ENCODE results near the gene PLCL1.
A peak's percentile ranks its signal among the peaks of the same experiment; 100 is the strongest.

The PLCL1 gene

DNA sequence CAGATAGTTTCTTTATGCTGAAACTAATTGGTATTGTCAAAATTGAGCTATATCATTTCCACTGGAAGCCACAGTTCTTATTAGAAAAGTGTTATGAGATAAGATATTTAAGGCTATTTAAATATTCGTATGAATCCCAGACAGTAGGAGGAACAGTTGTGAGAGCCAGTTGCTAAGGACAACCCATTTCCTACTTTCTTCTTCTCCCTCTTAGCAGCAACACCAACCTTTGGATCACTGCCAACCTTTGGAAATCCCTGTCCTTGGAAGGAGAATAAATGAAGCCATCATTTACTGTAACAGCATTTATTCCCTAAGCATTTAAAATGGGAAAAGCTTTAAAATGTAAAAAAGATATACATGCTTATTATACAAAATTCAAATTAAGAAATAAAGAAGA lies 85.8 kb downstream of the PLCL1 start:
- DNase-seq: no peak

DNA sequence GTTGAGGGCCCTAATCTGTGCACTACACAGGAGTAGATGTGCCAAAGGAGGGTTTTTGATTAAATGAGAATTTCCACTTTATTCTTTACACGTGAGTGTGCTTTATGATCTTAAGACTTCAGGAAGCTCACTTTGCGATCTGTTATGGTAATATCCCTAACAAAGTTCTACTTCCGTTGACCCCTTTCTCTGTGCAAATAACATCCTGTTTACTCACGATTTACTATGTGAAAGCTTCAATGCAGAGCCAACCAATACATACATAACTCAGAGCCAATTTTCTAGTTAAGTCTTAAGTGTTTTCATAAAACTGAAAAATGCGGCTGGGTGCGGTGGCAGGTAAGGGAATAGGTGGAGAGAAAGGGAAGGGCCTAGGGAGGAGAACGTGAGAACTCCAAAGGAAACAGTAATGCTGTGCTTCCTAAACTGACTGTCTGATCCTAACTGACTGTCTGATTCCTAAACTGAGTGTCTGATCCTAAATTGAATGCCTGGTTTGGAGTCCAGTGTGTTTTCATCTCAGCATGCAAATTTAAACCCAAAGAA lies 87.6 kb downstream of the PLCL1 start:
- DNase-seq: no peak

DNA sequence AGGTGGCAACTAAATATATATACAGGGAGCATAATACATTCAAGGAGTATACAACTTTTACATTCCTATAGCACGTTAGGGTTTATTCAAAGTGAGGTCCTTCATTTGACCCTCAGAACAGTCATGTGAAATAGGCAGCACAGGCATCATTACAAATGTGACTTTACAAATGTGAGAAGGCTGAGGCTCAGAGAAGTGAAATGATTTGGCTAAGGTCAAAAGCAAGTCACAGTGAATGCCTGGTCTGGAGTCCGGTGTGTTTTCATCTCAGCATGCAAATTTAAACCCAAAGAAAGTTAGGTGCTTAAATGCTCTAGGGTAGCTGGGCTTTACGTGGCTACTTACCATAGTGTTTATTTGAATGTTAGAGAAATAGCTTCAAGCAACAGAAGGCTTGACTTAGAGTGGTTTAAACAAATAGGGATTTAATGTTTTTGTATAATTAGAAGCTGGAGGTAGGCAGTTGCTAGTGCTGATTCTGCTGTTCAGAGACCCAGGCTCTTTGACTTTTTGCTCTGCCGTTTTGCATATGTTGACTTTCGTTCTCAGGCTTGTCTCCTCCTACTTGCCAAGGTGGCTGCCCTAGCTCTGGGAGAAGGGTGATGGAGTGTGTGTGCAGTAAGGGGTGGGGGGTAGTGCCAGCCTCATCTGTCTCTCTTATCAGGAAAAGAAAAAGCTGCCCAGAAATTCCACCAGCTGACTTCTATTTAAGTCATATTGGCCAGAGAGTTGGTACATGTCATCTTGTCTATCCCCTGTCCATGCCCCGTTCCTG lies 89.2 kb downstream of the PLCL1 start:
- no peak for DNase-seq

DNA sequence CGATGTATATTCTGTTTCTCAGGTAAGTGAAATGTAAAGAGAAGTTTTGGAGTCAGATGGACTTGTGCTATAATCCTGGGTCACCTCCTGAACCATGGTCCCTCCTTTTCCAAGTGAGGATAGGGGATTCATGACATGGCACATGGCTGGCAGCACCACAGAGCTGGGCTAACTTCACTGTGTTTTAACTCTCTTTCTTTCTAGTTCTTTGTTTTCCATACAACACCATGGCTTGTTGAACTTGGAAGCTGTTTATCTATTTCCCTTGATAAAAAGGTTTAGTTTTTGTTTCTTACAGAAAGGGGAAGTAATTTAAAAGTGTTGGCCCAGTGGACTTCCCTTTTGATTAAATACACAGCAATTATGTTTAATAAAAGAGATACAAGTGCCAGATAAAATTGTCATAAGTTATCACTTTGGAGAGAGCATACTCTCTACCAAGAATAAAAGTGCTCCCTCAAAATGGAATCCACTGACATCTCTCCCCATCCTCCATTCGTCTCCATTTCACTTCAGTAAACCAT lies 90.4 kb downstream of the PLCL1 start:
- DNase-seq: no peak

DNA sequence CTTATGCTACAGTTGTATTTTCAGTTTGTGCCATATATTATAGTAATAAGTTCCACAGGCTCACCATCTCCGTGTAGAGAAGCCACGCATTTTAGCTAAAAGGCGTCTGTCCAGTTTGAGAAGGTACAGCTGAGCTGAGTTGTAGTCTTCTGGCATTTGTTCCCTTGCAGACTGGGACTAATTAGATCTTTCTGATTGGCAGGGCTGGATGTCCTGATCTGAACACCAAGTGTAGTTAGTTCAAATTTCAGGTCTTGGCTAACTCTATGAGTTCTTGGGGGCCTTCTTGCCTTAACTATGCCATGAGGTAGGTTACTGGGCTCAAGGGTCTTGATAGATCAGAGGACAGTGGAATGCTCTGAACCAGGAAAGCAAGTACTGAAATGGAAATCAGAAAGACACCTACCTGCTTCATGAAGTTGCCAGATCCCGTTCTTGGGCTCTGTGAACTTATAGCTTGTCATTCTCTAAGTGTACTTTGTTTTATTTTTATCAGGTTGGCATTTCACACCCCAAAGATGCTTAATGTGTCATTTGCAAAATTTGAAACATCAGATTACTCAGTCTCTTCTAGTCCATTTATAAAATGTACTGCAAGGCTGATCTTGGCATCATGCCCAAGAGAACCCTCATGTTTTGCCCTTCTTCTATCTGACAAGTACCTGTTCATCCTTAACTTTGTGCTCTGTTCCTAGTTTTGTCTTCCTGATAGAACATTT lies 93.7 kb downstream of the PLCL1 start:
- no peak for DNase-seq

DNA sequence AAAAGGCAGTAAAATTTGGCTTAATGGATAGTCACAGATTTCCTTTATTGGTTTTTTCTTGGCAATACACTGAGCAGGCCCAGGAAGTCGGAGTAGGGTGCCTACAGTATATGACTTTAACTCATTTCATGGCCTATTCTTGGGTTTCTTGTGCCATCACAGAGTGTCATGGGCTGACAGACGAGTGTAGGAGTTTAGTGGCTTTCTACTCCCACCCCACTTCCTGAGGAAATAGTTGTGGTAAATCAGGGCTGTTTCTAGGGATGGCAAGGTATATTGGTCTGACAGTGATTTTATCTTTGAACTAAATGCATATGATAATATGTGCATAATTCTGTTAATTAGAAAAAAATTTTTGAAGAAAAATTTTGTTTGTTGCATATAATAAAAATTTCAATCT lies 100.1 kb downstream of the PLCL1 start:
- peak; percentile 13 for DNase-seq

DNA sequence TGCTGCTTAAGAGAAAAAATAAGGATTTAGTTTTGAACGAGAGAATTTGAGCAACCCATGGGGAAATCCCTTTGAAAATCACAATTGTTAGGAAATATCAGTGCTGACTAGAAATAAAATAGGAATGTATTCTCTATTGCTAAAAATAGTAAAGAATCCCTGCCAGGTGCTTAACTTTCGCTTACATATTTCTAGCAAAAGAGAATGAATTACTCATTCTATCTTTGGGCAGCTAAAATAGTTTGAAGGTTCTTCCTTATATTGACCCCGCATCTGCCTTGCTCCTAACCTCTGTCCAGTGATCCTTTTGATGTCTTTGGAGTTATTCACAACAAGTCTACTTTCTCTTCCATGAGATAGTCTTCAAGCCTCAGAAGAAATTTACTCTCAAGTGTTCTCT lies 103.8 kb downstream of the PLCL1 start:
- no peak for DNase-seq

DNA sequence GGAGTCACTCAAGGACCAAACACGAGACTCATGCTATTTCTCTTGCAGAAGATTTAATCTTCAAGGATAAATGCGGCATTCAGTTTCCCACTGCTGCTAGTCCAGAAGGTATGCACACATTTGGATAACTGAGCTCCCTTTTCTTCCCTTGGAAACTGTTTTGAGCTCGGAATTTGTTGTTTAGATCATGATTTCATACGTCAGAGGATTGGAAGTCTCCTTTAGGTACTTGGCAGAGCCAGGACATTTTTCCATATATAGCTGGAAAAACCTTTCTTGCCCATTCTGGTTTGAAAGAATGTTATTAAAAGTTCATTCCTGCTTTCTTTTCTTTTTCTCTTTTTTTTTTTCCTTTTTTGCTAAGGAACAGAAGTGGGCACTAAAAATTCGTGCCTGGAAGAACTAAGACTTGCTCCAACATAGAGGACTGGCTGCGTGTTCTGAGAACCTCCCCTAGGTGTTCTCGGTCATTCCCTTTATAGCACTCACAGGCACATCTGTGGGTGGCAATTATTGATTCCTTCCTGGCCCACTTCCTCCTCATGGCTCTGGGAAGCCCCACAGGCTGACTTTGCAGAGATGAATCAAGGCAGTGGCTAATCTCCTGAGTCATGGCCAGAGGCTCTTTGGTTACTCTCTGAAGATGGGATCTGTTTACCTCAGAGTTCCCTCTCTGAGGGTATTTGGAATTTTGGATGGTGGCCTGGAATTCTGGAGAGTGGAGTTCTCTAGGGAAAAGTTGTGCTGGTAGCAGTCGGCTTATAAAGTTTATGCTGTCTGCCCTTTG lies 104.8 kb downstream of the PLCL1 start:
- DNase-seq: no peak

DNA sequence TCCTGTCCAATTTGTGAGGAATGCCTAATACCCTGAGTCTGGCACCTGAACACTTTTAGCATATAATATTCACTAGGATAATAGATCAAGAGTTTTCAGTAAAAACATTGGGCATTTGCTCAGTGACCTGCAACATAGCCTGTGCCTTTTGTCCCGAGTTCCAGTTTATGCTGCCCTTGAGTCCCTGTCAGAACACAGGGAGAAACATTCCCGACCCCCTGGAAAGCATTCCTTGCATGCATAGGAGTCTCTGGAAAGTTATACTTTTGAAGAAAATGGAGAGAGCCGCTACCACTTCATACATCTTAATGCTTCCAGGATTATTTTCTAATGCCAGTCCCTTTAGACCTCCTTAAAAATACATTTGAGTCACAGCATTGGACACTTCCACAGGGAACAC lies 107.3 kb downstream of the PLCL1 start:
- DNase-seq: no peak

DNA sequence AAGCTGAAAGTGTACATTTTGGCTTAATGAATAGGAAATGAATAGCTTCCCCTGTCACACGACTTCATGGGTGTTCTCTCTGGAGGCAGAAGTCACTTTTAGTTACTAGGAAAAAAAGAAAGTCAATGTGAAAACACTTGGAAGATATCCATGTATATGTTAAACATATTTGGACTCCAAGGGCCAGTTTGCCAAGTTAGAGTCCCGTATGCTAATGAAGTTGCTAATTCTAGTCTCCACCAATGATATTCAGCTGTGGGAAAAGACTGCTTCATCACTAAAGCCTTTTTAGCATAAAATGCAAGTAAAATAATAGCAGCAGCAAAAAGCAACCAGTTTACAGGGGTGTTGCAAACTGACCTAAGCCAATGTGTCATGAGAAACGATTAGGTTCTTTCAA lies 108.7 kb downstream of the PLCL1 start:
- DNase-seq: no peak

DNA sequence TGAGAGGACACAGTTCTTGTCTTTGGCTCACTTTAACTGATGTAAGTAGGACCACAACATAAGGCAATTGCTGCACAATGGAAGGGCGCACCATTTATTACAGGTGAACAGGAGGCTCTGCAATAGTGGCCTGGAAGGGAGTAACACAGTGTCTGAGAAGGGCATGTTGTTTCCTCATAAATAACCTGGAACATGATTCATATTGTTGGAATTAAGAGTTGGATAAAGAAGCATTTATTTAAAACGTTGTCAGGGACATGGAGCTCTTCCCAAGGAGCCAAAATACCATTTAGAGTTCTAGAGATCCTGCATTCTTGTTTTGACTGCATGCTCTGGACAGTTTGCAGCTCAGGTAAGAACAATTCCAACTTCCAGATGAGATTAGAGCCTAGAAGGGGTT lies 110.4 kb downstream of the PLCL1 start:
- DNase-seq: no peak

DNA sequence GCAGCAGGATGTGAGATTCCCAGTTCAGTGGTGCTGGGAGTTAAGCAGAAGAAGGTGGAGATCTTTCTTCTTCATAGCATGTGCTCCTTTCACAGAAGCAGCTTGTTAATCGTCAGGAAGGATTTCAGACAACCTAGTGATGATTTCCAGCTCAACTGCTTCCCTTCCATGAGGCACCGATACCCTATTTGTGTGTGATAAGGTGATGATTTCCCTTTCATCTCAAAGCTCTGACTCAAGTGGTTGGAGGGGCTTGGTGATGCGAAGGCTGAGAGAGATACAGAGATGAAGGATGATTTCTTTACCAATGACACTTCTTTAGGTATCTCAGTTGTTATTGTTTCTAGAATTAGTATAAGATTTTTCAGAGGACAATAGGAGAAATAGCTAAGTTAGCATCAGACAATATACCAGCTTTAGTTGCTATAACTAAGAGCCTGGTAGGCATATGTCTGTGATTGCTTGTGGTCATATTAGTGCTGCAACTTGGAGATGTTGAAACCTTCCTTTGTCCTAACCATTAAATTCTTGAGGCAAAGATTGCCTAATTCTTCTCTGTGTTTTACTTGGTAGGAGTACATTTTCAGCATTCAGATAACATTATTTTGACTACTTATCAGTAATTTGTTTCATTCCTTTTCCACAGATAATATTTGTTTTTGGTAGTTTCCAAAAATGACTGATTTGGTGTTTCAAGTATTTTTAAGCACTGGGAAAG lies 111.3 kb downstream of the PLCL1 start:
- DNase-seq: no peak

DNA sequence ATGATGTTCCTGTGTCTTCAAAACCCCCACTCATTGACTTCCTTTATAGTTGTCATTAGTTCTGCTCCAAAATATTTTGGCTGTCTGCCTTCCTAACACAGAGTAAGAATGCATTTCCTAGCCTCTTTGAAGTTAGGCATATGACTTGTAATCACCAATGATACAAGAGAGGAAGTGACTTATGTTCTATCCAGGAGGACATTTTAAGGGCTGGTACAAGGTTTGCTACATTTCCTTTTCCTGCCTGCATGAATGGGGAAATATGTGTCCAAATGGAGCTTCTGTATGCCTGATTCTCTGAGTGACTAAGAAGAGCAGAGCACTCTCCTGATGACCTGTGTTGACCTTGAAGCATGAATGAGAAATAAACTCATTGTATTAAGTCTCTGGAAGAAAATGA lies 115.1 kb downstream of the PLCL1 start:
- DNase-seq: no peak

DNA sequence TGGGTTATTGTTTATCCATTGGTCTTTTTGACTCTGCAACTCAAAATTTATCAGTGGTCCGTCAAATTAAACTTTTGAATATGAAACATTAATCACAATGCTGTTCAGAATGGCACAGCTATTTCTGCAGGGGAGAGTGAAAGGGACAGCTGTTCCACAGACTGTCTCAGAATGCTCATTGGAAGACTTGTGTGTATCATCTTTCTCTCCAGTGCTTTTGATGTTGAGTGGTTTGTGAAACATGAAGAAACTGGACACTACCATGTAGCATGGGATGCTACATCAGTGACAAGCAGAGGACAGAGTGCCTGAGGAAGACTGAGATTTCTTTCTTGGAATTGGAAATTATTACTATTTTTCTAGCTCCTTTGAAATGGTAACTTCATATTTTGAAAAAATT lies 115.7 kb downstream of the PLCL1 start:
- DNase-seq: no peak

DNA sequence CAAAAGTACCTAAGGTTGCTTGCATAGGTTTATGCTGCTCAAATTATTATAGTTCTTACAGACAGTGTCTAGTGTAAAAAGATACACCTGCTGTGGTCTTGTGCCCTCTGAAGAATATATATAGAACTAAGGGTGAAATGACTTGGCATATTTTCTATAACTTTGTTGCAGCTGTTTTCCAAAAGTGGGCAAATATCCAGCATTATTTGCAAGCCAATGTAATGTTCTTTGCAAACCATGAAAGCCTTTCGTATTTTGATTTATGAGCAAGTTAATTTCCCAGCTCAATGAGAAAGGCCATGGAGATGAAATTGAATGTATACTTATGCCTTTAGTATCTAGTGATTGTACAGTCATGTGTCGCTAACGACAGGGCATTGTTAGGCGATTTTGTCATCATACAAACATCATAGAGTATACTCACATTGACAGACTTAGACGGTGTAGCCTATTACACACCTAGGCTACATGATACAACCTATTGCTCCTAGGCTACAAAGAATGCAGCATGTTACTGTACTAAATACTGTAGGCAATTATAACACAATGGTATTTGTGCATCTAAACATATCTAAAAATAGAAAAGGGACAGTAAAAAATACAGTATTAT lies 116.3 kb downstream of the PLCL1 start:
- DNase-seq: no peak

DNA sequence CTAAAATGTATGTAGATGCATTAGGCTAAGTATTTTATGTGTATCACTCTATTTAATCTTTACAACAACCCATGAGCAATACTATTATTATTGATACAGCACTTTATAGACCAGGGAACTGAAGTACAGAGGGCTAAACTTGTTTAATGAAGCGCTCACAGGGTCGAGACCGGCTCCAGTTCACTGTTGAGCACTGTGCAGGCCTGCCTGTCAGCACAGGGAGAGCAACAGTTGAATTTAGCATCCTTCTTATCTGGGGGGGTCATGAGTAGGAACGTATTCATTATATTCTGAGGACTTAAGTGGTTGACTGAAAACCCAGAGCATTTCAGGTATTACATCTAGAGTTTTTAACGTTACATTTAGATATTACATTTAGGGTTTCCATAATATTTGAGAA lies 120.1 kb downstream of the PLCL1 start:
- DNase-seq: no peak

DNA sequence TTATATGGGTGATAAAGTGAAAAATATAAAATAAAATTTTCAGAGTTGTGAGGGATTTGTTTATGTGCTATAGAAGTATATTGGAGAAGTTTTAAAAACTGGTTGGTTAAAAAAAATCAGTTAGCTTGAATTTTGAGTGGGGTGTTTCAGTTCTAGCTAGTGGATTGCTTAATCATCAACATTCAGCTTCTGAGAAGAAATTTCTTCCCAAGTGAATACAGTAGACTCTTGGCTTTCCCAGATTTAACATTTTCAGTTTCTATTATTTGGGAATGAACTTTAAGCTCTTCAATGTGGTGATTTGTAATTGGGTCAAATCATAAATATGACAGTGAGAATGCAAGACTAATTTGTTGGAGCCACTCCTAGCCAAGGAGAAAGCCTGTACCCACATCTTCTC lies 120.8 kb downstream of the PLCL1 start:
- no peak for DNase-seq

DNA sequence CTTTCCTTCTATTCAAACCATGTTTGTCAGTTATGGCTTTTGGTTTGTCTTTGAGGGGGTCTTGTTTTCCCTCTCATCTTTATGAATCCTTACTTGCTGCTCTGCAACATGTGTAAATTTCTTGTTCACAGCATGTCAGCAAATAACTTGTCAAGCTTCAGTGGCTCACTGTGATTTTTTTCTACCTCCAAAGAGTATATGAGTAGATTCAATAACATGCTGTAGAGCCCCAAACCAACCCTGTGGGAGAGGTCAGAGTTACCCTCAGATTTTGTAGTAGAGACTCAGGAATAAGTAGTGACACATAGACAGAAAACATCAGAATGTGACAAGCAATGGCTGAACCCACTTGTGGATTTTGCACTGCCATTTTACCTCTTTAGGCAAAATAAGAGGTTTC lies 121.6 kb downstream of the PLCL1 start:
- no peak for DNase-seq

DNA sequence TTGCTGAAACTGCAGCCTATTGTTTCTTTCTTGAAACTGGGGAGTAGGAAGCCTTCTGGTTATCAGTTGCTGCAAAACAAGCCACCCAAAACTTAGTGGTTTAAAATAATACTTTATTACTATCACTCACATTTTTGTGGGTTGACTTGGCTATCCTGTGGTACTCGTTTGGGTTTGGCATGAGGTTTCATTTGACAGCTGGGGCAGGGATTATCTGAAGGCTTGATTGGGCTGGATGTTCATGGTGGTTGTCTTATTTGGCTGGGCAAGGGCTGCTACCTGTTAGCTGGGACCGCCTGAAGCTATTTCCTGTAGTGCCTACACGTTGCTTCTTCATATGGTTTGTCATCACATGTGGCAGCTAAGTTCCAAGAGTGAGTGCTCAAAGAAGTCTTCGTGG lies 122.3 kb downstream of the PLCL1 start:
- DNase-seq: no peak

DNA sequence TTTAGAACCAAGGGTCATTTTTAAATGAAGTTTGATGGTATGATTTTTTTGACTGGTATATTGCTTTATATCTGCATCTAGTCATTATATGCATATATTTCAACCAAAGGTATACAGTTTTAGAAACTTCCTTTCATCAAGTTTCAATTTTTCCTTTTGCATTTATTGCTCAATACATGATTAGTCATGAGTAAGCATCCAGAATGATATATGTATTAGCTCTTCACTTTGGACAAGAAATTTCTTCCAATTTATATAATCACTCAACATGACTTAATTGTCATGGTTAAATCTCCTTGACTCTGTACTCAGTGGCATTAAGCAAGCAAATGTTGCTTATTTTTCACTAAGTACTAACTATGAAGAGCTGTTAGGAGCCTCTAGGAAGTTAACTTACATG lies 123.6 kb downstream of the PLCL1 start:
- DNase-seq: no peak

DNA sequence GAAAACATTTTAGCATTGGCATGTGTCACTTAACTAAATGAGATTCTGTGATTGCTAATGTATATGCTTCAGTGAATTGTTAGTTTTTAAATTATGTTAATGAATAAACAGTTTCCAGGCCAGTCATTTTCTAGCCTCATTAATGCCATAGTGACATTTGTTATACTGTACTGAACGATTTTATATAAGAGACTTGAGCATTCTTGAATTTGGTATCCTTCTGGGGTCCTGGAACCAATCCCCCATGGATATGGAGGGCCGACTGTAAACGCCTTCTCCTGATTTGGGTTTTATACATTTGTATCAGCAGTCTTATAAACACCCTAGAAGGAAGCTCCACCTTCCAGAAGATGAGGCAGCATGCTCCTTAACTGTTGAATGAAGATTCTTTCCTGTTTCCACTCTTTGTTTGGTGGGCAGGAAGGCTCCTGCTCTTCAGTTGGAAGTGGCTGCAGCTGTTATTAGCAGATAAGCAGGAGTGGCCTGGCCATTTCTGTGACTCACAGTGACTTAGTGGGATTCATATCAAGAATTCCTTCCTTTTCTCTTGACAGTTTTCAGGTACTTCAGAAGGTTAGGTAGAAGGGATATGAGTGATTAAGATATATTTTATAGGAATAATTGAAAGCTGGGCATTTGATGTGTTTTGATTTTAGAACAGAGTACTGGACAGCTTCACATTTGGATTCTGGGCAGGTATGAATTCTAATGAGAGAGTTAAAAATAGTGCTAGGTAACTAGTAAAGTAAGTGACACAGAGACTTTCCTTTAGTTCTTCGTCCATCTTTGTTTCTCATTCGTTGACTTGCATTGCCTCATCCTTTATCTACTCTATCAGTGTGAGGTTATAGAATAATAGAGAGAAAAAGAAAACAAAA lies 124.9 kb downstream of the PLCL1 start:
- DNase-seq: no peak

Measured in stimulated activated CD4-positive, alpha-beta T cell treated with anti-CD3 and anti-CD28 coated beads, Interleukin-1b, Interleukin-23, amount 100 ng/mL, for 48 hours (primary cell).